Upper lobe of left lung (tissue), 4 donors: ENCODE data around the gene PCDHGA12.

Experiments used
- POLR2A ChIP-seq, 4 donors: fragments of 450-650 bp; IDR thresholded peaks; one replicate each; pipeline ENCODE4 v1.5.1; 2016 to 2017; ENCODE audit warnings: antibody characterized with exemption in 4 of 4, mild to moderate bottlenecking in 2 of 4
- TF ChIP-seq, protein P1 (sequence below), 6 experiments: fragments of 450-650 bp in 4 of 6; fragments of 200-600 bp in 2 of 6; sonication (generic) in 2 of 6; IDR thresholded peaks; one replicate each; pipeline ENCODE4 v1.5.1; 2016 to 2019; ENCODE audit warnings: antibody characterized with exemption in 6 of 6

DNA sequence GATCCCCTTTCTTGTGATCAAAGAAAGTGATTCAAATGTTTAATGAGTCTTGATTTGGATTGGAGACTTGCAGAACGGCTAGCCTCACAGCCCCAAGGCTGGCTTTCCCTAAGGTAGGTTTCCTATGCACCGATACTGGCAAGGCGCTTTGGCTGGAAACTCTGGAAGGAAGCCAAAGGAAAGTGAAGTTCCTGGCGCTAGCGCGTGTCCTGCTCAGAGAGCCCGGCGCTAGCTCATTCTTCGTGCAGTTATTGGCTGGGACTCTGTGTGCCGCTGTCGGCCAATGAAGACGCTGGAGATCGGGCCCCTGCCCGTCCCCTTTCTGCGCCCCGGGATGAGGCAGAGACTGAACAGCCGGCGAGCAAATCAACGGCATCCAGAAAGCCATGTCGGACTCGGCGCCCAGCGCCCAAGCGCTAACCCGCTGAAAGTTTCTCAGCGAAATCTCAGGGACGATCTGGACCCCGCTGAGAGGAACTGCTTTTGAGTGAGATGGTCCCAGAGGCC lies 45.4 kb downstream of the PCDHGA12 start, which contains the start of gene PCDHGC3:
- TF ChIP-seq POLR2A (IDR thresholded peaks at IDR 0.05) = peak in 2 of 4 donors; percentile 42 to 50
- TF ChIP-seq, protein P1, sequence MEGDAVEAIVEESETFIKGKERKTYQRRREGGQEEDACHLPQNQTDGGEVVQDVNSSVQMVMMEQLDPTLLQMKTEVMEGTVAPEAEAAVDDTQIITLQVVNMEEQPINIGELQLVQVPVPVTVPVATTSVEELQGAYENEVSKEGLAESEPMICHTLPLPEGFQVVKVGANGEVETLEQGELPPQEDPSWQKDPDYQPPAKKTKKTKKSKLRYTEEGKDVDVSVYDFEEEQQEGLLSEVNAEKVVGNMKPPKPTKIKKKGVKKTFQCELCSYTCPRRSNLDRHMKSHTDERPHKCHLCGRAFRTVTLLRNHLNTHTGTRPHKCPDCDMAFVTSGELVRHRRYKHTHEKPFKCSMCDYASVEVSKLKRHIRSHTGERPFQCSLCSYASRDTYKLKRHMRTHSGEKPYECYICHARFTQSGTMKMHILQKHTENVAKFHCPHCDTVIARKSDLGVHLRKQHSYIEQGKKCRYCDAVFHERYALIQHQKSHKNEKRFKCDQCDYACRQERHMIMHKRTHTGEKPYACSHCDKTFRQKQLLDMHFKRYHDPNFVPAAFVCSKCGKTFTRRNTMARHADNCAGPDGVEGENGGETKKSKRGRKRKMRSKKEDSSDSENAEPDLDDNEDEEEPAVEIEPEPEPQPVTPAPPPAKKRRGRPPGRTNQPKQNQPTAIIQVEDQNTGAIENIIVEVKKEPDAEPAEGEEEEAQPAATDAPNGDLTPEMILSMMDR (IDR thresholded peaks at IDR 0.05) = peak in 4 of 6 experiments; percentile 35 to 67 (median 44)
